ENCODE results near the gene KIAA1328.

Gene KIAA1328

GRCh38 chr18:37219257-37219656 lies 390.3 kb downstream of the KIAA1328 start:
- DNase-seq (ENCODE audit: low read depth), result no peak

DNA sequence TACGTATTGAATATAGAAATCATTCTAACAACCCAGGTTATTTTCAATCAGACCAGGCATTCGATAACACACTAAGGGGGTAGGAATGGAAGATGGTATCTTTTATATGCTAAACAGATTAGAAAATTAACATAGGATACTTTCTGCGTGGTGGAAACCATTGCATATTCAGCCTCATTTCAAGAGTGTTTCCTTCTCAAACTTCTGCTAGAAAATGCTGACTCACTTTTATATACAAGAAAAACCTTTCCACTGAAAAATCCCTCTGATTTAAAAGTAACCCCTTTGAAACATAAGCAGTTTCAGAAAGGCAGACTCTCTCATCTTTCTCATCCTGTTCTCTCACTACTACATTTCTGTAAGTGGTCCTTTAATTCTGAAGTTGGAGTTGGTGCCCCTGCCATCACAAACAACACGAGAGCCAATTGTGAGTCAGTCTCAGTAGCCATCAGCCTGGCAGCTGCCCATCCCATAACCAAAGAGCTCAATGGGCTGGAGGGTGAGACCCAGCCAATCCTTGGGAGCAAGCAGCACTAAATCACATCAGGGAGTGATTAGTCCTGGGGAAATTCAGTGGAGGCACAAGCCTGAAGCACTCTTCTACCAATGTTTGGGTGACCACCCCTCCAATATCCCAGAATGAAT lies 393.5 kb downstream of the KIAA1328 start:
- DNase-seq (ENCODE audit: low read depth), result no peak

DNA sequence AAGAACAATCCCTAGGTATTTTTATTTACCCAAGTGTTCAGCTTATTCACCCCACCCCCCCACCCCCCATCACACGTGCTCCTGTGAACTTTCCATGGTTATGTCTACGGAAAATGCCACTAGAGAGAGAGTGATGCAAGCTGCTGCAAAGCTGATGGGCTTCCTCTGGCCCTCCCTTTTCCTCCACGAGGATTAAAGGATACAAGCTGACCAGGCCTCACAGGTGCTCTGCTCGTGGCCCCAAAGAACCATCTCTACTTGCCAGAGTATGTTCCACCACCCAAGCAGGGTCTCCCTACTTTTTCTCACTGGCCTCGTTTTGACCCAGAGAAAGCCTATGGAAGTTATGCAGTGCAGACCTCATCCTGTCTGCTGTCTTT lies 394.1 kb downstream of the KIAA1328 start:
- DNase-seq (ENCODE audit: low read depth), result no peak

DNA sequence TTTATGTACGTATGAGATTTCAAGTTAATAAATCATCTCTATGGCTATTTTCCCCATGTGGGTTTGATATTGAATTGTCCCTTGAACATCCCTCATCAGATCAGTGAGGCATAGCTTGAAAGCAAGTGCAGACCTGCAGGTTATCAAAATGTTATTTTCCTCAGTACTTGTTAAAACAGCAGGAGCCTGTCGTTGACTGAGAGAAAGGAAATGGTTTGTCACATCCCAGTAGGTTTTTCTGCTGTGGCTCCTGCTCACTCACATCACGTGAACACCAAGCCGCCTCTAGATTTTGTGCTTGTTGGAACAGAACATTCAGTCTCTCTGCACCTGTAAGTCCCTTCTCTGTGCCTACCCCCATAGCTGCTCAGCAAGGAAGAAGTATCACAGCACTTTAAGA lies 396.4 kb downstream of the KIAA1328 start:
- DNase-seq (ENCODE audit: low read depth), result no peak

DNA sequence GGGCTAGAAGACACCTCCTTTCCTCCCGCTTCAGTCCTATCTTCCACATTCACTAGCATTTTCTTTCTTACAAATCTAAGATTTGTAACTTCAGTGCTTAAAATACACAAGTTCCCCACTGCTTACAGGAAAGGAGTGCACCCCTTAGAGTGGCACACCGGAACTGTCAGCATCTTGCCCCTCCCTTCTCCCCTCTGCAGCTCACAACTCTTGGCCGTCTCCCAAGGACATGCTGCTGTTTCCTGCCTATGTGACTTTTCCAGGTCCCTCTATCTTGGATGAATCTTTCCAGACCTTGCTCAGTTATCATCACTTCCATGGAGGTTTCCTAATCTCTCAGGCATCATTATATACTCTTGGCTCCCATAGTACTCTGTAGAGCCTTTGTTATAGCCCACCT lies 401.8 kb downstream of the KIAA1328 start:
- no peak for DNase-seq (ENCODE audit: low read depth)

GRCh38 chr18:37231251-37231650 lies 402.3 kb downstream of the KIAA1328 start:
- DNase-seq (ENCODE audit: low read depth), result no peak

DNA sequence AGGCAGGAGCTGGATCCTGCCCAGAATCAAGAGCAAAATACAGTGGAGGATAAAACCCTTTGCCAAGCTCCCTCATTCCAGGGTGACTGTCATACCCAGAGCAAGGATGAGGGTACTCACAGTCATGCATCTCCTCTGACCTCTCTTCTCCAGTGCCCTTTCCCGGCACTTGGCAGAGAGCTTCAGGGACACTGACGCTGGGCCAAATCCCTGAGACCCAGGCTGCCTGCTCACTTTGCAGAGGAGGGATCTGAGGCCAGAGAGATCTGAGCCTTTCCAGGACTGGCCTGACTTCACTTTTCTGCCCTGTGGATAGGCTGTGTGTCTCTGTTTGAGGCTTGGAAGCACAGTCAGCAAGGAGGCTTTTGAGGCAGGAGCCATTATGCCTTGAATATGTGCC lies 406.7 kb downstream of the KIAA1328 start:
- no peak for DNase-seq (ENCODE audit: low read depth)

GRCh38 chr18:37238282-37239108 lies 409.6 kb downstream of the KIAA1328 start:
- DNase-seq (ENCODE audit: low read depth), result no peak

GRCh38 chr18:37242091-37242490 lies 413.2 kb downstream of the KIAA1328 start:
- no peak for DNase-seq (ENCODE audit: low read depth)

DNA sequence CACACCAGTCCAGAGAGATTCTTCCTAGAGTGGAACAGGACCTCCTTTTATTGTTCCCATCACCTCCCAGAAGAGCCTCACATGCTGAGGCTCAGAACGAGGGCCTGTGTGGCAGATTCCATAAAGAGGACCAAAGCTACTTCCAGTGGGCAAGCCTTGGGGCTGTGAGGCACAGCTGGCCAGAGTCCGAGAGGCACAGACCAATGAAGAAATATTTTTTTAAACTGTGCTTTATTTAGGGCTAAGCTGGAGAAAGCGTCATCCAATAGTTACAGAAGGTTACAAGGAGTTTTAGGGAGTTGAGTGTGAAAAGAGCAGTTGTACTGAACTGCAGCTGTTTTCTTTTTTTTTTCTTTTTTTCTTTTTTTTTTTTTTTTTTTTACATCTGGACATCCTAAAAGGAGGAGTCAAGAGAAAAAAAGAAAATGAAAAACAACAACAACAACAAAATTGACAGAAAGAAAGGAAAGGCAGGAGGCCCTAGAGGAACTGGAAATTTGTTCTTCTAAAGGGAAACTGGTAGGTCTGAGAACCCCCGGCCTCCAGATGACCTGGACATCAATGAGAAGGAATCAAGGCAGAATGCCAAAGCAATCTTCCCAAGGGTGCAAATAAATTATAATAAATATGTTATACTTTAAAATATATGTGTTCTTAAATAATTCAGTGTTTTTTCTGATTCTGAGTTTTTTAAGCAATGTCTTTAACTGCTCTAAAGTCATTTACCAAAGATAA lies 414.1 kb downstream of the KIAA1328 start:
- no peak for DNase-seq (ENCODE audit: low read depth)

- DNase-seq (ENCODE audit: low read depth), result no peak
These were observed 414.8 kb downstream of the KIAA1328 start for GRCh38 chr18:37243741-37244140.

DNA sequence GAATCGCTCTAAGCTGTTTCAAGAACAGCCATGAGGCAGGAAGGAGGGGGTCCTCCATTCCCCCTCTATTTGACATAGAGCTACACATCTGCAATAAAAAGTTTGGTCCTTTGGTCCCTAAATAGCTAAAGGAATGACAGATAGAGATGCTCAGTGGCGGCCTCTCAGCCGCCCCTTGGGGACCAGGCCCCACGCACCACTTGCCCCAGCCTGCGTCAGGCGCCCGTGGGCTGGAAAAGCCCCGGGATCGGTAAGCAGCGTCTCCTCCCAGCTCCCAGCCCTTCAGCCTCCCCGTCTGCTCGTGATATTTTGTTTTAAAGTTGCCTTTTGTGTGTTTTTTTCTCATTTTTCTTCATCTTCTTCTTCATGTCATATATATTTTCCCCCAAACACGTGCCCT lies 415.7 kb downstream of the KIAA1328 start:
- no peak for DNase-seq (ENCODE audit: low read depth)

DNA sequence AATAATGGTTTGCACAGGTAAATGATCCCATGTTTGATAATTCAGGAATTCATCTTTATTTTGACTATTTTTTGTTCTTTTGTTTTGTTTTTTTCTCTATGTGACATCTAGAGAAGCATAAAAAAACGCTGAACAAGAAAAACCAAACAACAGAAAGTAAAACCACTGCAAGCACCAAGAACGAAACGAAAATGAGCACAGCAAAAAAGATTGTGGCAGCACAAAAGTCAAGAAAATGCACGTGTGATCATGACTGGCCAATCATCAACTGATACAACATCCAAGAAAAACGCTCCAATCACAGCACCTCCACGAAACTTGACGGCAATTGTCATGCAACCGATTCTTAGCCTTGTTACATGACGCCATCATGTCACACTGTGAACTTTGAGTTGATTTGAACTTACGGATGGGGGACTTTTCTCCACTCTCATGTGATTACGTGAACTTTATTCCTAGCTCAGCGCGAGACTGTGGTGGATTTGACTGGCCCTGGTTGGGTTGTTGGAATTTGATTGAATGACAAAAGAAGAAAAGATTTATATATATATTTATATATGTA lies 417.9 kb downstream of the KIAA1328 start:
- DNase-seq (ENCODE audit: low read depth), result no peak

DNA sequence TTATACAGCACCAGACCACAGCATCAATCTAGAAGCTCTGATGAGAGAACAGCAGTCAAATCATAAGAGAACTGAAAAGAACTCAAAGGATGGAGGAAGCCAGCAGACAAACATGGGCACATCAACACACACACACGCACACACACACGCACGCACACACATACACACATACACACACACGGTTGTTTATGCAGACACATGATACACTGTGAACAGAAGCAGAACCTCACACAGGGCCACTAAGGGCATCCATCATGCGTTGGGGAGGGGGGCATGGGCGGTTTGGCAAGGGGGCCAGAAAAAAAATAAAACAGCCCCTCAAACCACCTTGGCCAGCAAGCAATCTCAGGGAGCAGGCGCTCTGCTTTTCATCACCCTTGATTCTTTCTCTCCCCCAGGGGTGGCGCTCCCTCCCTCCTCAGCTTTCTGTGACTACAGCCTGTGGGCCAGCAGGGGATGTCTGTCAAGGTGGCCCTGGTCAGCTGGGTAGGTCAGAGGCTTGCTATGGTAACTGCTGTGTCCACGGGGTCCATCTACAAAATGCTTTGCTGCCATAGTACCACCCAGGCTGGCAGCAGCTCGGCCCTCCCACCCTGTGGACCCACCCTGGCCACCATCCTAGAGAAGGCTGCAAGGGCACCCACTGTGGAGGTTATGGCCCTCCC lies 418.7 kb downstream of the KIAA1328 start:
- DNase-seq (ENCODE audit: low read depth), result no peak

DNA sequence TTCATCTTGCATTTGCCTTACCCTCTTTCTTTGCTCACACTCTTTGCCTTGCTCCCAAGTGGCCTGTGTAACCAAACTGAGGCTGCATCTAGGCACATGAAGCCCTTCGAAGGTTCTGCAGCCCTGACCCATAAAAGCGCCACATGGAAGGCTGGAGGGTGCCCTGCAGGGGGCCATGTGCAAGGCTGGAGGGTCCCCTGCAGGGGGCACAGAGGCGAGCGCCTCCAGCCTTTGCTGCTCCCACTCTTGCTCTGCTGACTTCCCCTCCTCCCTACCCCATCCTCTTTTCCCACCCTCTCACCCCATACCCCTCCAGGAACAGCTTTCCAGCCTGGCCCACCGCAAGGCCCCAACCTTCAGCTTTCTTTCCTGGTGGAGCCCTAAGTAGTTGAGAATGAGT lies 419.4 kb downstream of the KIAA1328 start:
- no peak for DNase-seq (ENCODE audit: low read depth)

- DNase-seq (ENCODE audit: low read depth), result no peak
These were observed 420.4 kb downstream of the KIAA1328 start for GRCh38 chr18:37249171-37249886.

DNA sequence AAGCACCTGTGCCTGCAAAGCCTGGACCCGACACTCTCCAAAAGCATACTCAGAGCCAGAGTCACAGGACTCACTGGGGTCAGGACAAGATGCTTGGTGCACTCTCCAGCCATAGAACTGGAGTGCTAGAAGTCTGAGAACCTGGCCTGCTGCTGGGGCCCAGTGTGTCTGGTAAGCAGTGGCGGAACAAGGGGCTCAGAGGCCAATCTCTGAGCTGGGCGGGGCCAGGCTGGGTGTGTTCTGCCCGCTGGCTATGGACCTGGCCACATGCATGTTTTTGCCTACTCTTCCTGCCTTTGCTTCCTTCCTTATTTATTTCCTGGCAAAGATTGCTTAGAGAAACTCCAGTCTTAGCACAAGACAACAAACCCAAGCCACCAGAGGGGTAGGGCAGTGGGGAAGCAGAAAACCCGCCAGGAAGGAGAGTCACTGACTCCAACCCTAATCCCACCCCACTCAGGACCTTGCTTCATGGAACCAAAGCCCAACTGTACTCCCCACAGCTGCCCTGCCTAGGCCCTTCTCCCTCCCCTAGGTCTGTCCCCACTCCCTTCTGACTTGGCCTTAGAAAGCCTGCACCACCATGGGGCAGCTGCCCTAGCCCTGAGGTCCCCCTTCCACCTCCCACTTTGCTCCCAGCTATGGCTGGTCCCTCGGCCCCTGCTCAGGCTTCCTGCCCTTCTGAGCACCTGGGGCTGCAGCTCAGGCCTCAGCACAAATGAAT lies 421.1 kb downstream of the KIAA1328 start:
- no peak for DNase-seq (ENCODE audit: low read depth)

- DNase-seq (ENCODE audit: low read depth), result no peak
These were observed 422.8 kb downstream of the KIAA1328 start for GRCh38 chr18:37251679-37252078.

- DNase-seq (ENCODE audit: low read depth), result no peak
These were observed 423.4 kb downstream of the KIAA1328 start for GRCh38 chr18:37252342-37252741.

- no peak for DNase-seq (ENCODE audit: low read depth)
These were observed 424.0 kb downstream of the KIAA1328 start for GRCh38 chr18:37252854-37253393.
